M059J (cell line): Measurements from ENCODE around the gene GTF3A. TPM values are rescaled to one million over a fixed set of nuclear protein-coding genes. Genes with fewer than 3 reads are reported as not detected.
A peak's percentile ranks its signal among the peaks of the same experiment; 100 is the strongest.

Experiments
- DNase-seq: peaks from one replicate; pipeline ENCODE4 v3.0.0-alpha.2; 2012; ENCODE audit warnings: low read depth
- total RNA-seq: library from RNA; depleted of rRNA; stranded (reverse); fragments of >200 nt; shearing (Covaris generic); gene quantifications from 2 replicates; pipeline ENCODE4 v1.2.3, GENCODE V29; 2014

The GTF3A gene
- total RNA-seq, 1 experiment from 2014 or later = 148 TPM

- no peak for DNase-seq
Measured at GRCh38 chr13:27405546-27406134, 18.8 kb upstream of the GTF3A start.

- DNase-seq = peak; percentile 37
Measured at GRCh38 chr13:27406178-27406939, 18.1 kb upstream of the GTF3A start.

DNA sequence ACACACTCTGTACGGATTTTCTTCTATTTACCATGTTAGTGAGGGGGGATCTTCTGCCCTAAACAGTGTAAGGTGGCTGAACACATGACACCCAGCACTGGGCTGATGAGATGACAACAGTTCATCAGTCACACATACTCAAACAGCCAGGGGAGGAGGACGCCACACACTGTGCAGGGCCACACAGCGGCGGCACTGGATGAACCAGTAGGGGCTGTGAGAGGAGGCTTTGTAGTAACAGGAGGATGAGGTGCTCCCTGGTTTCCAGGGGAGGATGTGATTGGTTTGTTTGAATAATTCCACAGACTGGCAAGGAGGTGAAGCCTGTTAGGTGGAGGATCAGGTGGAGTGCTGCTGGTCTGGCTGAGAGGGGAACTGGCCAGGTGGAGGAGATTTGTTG is 16.3 kb upstream of the GTF3A start:
- DNase-seq = no peak

DNA sequence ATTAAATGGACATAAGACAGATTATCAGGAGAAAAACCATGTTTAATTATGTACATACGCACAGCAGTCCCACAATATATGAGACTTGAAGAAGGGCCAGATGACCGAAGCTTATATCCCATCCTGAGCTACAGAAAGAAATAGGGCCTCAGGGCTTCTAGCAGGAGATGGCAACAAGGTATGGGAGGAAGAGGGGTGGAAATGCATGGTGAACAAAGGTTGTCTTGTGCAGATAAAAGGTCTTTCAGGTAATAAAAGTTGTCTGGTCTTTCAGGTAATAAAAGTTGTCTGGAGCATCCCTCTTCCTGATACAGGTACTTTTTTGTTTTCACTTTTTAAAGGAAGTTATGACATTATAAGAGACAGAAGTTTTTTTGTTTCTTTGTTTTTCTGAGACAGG is 15.4 kb upstream of the GTF3A start:
- no peak for DNase-seq

DNA sequence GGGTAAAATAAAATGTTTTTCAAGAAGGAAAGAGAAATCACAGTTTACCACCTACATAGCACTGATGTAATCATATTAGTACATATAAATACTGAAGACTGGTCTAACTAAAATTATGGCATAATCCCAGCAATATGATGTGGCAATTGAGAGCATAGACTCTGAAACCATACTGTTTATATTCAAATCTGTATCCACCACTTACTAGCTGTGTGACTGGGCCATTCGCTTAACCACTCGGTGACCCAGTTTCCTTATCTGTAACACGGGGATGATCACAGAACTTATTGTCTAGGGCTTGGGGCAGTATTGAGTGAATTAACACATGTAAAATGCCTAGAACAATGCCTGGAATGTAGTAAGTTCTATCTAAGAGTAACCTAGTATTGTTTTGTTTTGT is 13.1 kb upstream of the GTF3A start:
- no peak for DNase-seq

GRCh38 chr13:27415116-27415515 is 9.3 kb upstream of the GTF3A start:
- no peak for DNase-seq

DNA sequence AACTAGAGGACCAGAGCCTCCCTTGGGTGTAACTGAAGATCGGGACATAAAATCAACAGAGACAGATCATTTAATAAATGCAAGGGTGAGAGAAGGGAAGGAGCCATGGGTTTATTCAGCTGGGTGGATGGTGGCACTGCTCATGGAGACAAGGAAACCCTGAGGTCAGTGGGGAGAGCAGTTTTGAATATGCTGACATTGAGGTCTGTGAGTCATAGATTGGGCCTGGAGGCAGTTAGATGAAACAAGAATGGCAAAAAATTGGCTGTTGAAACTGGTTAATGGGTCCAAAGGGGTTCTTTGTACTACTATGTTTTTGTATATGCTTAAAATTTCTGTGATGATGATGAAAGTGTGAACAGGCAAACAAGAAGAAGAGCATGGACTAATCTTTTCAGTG is 5.1 kb upstream of the GTF3A start:
- peak; percentile 74 for DNase-seq

GRCh38 chr13:27421101-27421871 is 3.1 kb upstream of the GTF3A start:
- DNase-seq = no peak

DNA sequence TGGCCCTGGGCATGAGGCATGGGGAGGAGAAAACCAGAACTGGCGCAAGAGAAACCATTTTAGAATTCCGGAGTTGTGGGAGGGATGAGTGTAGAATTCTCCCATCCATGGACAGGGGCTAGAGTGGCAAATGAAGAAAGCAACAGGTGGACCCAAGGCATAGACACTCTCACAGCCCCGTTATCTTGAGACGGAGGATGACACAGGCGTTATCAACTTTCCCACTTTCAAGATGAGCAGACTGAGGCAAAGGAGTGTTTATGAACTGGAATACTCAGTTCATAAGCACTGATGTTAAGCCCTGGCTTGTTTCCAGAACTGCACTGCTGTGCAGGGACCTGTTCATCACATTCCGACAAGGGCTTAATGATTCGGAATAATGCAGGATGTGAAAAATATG is 1.1 kb upstream of the GTF3A start:
- no peak for DNase-seq

DNA sequence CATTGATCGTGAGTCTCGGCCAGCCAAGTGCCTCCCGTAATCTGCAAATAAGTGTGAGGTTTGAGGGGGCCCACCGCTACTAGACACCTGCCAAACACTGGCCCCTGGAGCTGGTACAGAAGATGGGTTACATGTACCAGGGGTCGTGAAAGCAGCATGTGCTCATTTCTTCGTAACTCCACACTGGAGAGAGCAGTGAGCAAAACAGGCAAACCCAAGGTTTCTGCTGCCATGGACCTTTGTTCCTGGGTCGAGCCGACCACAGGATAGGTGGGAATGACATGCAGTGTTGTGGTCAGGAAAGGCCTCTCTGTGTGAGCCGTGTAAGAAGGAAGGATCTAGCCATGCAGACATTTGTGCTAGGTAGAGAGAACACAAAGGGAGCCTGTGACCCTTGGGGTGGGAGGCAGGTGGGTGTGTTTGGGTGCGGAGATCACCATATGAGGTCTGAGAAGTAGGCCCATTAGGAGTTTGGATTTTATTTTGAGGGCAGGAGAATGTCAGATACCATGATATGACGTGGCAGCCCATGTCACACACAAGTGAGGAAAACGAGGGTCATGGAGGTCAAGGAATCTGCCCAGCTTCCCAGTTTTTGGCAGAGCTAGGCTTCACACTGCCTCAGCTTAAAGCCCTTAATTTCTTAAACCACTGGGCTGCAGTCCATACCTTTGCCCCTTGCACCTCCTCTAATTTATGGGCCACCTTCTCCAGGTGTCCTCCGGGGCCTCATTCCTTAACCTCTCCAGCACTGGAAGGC is 919 bp downstream of the GTF3A start:
- peak; percentile 62 for DNase-seq

DNA sequence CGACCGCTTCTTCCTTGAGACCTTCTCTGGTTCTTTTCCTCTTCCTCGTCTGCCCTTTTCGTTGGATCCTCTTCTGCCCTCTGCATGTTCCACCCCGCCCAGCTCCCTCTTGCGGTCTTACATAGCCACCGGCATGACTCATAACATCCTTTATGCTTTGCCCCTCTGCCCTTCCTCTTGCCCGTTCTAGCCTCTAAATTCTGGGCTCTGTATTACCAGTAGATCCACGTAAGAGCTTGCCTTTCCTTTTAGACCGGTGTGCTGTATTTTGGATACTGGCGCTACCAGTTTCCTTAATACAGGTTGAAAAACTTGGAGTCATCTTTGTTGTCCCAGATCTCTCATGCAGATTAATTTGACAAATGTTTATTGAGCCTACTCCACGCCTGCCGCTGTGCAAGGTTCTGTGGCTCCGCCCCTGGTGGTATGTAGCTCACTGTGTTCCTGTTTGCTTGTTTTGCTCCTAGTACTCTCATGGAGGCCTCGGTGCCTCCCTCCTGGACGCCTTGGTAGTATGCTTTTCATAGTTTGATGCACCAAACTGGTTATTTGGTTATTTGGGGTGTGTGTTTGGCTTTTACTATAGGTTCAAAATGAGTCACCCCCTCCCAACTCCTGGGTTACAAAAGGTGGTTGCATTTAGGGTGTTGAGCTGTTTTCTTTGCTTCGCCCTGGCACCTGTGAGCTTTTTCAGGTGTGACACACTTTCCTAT is 1.7 kb downstream of the GTF3A start:
- DNase-seq = peak; percentile 90

GRCh38 chr13:27427641-27428040 is 3.2 kb downstream of the GTF3A start:
- DNase-seq = no peak

DNA sequence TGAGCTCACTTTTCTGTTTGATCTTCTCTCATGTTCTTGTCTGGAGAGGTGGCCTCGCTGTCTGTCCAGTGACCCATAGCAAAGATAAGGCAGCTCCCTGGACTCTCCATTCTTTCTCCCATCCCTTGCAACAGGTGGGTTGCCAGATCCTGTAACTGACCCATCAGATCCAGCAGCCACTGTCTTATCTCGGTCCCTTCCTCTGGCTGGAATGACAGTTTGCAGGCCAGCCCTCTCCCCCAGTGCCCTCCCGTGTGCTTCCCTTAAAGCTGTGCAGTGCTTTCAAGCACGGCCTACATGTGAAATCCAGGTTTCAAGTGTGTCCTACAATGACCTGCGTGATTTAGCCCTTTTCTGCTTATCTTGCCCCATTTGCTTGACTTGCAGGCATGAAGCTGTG is 3.7 kb downstream of the GTF3A start:
- no peak for DNase-seq

- DNase-seq = no peak
Measured at GRCh38 chr13:27432180-27432579, 7.8 kb downstream of the GTF3A start.

DNA sequence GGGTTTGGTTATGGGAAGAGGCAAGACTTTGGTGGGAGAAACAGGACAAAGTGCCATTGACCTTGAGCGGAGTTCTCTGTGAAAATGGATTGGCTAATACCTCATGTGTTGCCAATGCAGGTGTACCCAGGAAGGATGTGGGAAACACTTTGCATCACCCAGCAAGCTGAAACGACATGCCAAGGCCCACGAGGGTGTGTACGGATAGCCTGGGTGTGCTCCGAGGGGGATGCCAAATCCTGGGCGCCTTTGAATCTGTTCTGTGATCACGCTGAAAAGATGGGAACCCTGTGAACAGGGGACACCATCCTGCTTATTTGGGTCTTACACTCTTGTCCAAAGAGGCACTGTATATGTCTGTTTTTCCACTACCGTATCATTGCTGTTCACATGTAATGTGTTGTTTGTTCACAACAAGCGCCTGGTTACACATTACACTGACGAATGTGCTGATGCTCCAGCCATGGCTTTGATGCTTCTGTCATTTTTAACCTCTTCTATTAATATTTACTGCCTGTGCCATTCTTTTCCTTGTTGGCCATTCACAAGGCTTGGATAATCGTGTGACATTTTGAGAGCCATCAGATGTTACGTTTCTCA is 8.3 kb downstream of the GTF3A start:
- DNase-seq = no peak

GRCh38 chr13:27437126-27437525 is 12.7 kb downstream of the GTF3A start:
- DNase-seq = no peak

GRCh38 chr13:27440408-27440807 is 16.0 kb downstream of the GTF3A start:
- DNase-seq = no peak

DNA sequence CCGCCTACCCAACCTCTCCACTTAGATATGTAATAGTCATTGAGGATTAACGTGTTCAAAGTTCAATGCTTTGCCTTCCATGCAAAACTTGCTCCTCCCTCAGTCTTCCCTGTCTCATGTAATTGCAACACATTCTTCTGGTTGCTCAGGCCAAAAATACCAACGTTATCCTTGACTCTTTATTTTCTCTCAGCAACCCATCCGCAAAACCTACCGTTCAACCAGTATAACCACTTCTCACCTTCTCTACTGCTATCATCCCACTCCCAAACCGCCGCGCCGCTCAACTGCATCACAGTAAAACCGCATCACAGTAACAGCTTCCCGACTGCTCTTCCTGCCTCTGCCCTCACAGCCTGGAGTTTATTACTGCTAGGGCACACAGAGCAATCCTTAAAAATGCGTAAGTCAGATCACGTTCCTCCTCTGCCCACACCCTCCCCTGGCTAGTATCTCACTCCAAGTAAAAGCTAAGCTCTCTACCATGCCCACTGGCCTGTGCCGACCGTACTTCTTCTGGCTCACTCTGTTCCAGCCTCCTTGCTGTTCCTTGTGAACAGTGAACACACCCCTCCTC is 17.7 kb downstream of the GTF3A start:
- DNase-seq = no peak

GRCh38 chr13:27442797-27443196 is 18.4 kb downstream of the GTF3A start:
- DNase-seq = no peak

DNA sequence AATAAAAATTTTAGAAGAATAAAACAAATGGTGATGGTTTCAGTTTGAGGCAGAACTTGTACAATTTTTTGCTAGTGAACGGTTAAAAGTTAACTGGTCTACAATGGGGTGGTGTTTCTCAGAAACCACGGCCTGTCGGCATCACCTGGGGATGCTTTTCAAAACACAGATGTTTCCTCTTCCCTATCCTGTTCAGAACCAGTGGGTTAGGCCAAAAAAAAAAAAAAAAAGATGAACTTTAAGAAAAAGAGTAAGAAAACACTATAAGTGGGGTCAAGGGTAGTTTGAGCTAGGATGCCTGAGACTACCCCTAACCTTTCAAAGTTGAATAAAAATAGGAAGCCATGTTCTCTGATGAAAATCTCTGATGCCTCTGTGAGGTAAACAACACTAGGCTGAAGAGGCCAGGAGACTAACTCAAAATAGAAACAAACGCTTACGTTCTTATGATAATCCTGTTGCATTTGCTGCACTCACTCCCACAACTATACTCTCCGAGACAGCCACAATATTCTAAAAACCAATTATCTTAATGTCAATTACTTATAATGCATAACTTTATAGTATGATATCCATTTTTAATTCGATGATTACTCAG is 22.7 kb downstream of the GTF3A start:
- no peak for DNase-seq
